DMS 273 (cell line): ENCODE results near the gene FIBCD1.

Experiments used
- DNase-seq: peaks from one replicate; lab custom pipeline; 2025; ENCODE audit not compliant: unreplicated experiment; lab: John Stamatoyannopoulos, UW

Gene FIBCD1

GRCh38 chr9:130938652-130939404, at the start of gene FIBCD1:
Gene FIBCD1 (minus strand): TSS chr9:130939247. CDS start chr9:130938607, 640 bp downstream.
- peak; percentile 85 for DNase-seq

GRCh38 chr9:130988400-130988747, 49.3 kb upstream of the FIBCD1 start:
- DNase-seq: no peak

- no peak for DNase-seq
Measured at GRCh38 chr9:130987738-130988399, 48.8 kb upstream of the FIBCD1 start.

GRCh38 chr9:130987054-130987453, 48.0 kb upstream of the FIBCD1 start:
- DNase-seq: no peak

GRCh38 chr9:130986356-130986965, 47.4 kb upstream of the FIBCD1 start:
- no peak for DNase-seq

- peak; percentile 22 for DNase-seq
Measured at GRCh38 chr9:130985606-130986162, 46.6 kb upstream of the FIBCD1 start.

- no peak for DNase-seq
Measured at GRCh38 chr9:130985029-130985428, 46.0 kb upstream of the FIBCD1 start.

- no peak for DNase-seq
Measured at GRCh38 chr9:130984521-130984920, 45.5 kb upstream of the FIBCD1 start.

GRCh38 chr9:130983970-130984369, 44.9 kb upstream of the FIBCD1 start:
- no peak for DNase-seq

- DNase-seq: no peak
Measured at GRCh38 chr9:130983359-130983670, 44.3 kb upstream of the FIBCD1 start.

GRCh38 chr9:130982636-130983358, 43.8 kb upstream of the FIBCD1 start:
- DNase-seq: no peak

GRCh38 chr9:130981756-130982137, 42.7 kb upstream of the FIBCD1 start:
- no peak for DNase-seq

- DNase-seq: no peak
Measured at GRCh38 chr9:130981002-130981755, 42.1 kb upstream of the FIBCD1 start.

- DNase-seq: no peak
Measured at GRCh38 chr9:130980526-130980925, 41.5 kb upstream of the FIBCD1 start.

GRCh38 chr9:130979591-130980385, 40.7 kb upstream of the FIBCD1 start:
- DNase-seq: no peak

GRCh38 chr9:130977811-130978221, 38.8 kb upstream of the FIBCD1 start:
- DNase-seq: no peak

GRCh38 chr9:130975932-130976841, 37.1 kb upstream of the FIBCD1 start:
- DNase-seq: no peak

- DNase-seq: no peak
Measured at GRCh38 chr9:130975156-130975555, 36.1 kb upstream of the FIBCD1 start.

- no peak for DNase-seq
Measured at GRCh38 chr9:130974697-130975096, 35.6 kb upstream of the FIBCD1 start.
